K562 (cell line): ENCODE data around the gene ENTREP3. TPM values are rescaled to one million over a fixed set of nuclear protein-coding genes. Genes with fewer than 3 reads are reported as not detected.
A peak's percentile ranks its signal among the peaks of the same experiment; 100 is the strongest.

Experiments
- HNRNPLL ChIP-seq: fragments of 200-400 bp; formaldehyde crosslinking; IDR thresholded peaks from 2 replicates; pipeline ENCODE4 v1.6.1; 2017; ENCODE audit warnings: low read length, low read depth, mild to moderate bottlenecking; ENCODE audit not compliant: poor library complexity, severe bottlenecking
- MYC ChIP-seq, 2 experiments: fragments of 250-450 bp in 1 of 2; sonication (Bioruptor Pico) in 1 of 2; IDR thresholded peaks; 2 replicates each; pipeline versions ENCODE4 v1.5.1 to v1.6.1; 2012 to 2021; ENCODE audit warnings: low read depth in 2 of 2, borderline replicate concordance in 1 of 2, improper control_type of control experiment in 1 of 2, low read length in 1 of 2, mild to moderate bottlenecking in 1 of 2, moderate library complexity in 1 of 2
- polyA plus RNA-seq, 8 experiments: library from polyadenylated mRNA; depleted of rRNA in 4 of 8; stranded (reverse) in 5 of 8; unstranded in 3 of 8; fragments of >200 nt; fragmentation: Nextera tagmentation in 2 of 8; fragmentation: Illumina TruSeq in 1 of 8; extraction: Ambion mirVana in 2 of 8; extraction: Trizol in 1 of 8; gene quantifications; 2 replicates each; pipeline versions ENCODE4 v1.2.1 to v1.2.3, GENCODE V29; 2011 to 2014; ENCODE audit warnings: inconsistent platforms in 1 of 8, missing spikeins in 1 of 8
- total RNA-seq, 7 experiments: library from RNA; depleted of rRNA in 6 of 7; stranded (reverse); fragments of >200 nt in 6 of 7; fragmentation: Illumina TruSeq in 2 of 7; extraction: Trizol in 2 of 7; gene quantifications; 2 replicates each; pipeline versions ENCODE4 v1.2.1 to v1.2.3, GENCODE V29; 2011 to 2021; ENCODE audit warnings: low replicate concordance in 1 of 7
- TF ChIP-seq, protein P1 (sequence below): fragments of 200-600 bp; sonication (generic); IDR thresholded peaks from one replicate; pipeline ENCODE4 v1.6.1; 2012; ENCODE audit warnings: mild to moderate bottlenecking, low read depth, low read length, inconsistent platforms
- TF ChIP-seq, protein P2 (sequence below), 3 experiments: fragments of 200-800 bp in 1 of 3; sonication (Bioruptor generic) in 1 of 3; sonication (generic) in 1 of 3; formaldehyde crosslinking in 1 of 3; IDR thresholded peaks; 2 replicates each; pipeline versions ENCODE4 v1.6.1 to v1.8.0; 2016 to 2022; ENCODE audit warnings: mild to moderate bottlenecking in 2 of 3, missing compliant biosample characterization in 2 of 3, missing genetic modification characterization in 2 of 3, missing genetic modification reagents in 1 of 3
- TF ChIP-seq, protein P3 (sequence below), 2 experiments: fragments of 450-650 bp; IDR thresholded peaks; 2 replicates each; pipeline ENCODE4 v1.6.1; 2018; ENCODE audit warnings: mild to moderate bottlenecking in 2 of 2, low read depth in 1 of 2; ENCODE audit not compliant: partially characterized antibody in 2 of 2

ENTREP3 gene
- total and polyA plus RNA-seq, 9 of the 15 experiments (the other 6 are each of a cell fraction or from before 2014, with no cell fraction given), result 1.9 to 41.8 (median 5.9) TPM

DNA sequence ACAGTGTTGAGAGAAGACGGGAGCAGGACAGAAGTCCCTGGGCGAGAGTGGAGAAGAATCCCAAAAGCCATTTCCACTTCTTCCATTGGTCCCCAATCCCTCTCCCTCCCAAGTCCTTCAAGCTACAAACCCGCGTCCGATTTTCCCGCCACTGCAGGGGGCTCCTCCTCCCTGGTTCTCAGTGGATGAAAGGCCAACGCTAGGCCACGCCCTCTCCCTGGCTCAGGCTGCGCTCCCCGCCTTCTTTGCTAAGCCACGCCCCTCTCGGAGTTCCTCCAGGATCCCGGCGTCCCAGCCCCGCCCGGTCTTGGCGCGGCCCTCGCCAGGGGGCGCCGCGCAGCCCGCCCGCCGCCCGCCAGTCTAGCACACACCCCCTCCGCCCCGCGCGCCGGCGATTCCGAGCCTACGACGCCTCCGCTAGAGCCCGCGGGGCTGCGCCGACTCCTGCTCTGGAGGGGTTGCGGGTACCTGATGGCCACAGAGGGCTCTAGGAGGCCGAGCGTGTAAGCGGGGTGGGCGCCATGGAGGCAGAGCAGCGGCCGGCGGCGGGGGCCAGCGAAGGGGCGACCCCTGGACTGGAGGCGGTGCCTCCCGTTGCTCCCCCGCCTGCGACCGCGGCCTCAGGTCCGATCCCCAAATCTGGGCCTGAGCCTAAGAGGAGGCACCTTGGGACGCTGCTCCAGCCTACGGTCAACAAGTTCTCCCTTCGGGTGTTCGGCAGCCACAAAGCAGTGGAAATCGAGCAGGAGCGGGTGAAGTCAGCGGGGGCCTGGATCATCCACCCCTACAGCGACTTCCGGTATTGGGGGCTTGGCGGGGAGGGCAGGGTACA lies 22.0 kb upstream of the ENTREP3 start, which contains the start of gene HCN3 (continued):
- TF ChIP-seq MYC (IDR thresholded peaks at IDR 0.05; ENCODE audit: low read depth, low read length) (peak; percentile 75; the same call in 1 of the 2 replicates), MYC (CRISPR knock-in tag; IDR thresholded peaks at IDR 0.05; ENCODE audit: borderline replicate concordance, low read depth) (no peak), HNRNPLL (peak; percentile 69)
- TF ChIP-seq, protein P1, sequence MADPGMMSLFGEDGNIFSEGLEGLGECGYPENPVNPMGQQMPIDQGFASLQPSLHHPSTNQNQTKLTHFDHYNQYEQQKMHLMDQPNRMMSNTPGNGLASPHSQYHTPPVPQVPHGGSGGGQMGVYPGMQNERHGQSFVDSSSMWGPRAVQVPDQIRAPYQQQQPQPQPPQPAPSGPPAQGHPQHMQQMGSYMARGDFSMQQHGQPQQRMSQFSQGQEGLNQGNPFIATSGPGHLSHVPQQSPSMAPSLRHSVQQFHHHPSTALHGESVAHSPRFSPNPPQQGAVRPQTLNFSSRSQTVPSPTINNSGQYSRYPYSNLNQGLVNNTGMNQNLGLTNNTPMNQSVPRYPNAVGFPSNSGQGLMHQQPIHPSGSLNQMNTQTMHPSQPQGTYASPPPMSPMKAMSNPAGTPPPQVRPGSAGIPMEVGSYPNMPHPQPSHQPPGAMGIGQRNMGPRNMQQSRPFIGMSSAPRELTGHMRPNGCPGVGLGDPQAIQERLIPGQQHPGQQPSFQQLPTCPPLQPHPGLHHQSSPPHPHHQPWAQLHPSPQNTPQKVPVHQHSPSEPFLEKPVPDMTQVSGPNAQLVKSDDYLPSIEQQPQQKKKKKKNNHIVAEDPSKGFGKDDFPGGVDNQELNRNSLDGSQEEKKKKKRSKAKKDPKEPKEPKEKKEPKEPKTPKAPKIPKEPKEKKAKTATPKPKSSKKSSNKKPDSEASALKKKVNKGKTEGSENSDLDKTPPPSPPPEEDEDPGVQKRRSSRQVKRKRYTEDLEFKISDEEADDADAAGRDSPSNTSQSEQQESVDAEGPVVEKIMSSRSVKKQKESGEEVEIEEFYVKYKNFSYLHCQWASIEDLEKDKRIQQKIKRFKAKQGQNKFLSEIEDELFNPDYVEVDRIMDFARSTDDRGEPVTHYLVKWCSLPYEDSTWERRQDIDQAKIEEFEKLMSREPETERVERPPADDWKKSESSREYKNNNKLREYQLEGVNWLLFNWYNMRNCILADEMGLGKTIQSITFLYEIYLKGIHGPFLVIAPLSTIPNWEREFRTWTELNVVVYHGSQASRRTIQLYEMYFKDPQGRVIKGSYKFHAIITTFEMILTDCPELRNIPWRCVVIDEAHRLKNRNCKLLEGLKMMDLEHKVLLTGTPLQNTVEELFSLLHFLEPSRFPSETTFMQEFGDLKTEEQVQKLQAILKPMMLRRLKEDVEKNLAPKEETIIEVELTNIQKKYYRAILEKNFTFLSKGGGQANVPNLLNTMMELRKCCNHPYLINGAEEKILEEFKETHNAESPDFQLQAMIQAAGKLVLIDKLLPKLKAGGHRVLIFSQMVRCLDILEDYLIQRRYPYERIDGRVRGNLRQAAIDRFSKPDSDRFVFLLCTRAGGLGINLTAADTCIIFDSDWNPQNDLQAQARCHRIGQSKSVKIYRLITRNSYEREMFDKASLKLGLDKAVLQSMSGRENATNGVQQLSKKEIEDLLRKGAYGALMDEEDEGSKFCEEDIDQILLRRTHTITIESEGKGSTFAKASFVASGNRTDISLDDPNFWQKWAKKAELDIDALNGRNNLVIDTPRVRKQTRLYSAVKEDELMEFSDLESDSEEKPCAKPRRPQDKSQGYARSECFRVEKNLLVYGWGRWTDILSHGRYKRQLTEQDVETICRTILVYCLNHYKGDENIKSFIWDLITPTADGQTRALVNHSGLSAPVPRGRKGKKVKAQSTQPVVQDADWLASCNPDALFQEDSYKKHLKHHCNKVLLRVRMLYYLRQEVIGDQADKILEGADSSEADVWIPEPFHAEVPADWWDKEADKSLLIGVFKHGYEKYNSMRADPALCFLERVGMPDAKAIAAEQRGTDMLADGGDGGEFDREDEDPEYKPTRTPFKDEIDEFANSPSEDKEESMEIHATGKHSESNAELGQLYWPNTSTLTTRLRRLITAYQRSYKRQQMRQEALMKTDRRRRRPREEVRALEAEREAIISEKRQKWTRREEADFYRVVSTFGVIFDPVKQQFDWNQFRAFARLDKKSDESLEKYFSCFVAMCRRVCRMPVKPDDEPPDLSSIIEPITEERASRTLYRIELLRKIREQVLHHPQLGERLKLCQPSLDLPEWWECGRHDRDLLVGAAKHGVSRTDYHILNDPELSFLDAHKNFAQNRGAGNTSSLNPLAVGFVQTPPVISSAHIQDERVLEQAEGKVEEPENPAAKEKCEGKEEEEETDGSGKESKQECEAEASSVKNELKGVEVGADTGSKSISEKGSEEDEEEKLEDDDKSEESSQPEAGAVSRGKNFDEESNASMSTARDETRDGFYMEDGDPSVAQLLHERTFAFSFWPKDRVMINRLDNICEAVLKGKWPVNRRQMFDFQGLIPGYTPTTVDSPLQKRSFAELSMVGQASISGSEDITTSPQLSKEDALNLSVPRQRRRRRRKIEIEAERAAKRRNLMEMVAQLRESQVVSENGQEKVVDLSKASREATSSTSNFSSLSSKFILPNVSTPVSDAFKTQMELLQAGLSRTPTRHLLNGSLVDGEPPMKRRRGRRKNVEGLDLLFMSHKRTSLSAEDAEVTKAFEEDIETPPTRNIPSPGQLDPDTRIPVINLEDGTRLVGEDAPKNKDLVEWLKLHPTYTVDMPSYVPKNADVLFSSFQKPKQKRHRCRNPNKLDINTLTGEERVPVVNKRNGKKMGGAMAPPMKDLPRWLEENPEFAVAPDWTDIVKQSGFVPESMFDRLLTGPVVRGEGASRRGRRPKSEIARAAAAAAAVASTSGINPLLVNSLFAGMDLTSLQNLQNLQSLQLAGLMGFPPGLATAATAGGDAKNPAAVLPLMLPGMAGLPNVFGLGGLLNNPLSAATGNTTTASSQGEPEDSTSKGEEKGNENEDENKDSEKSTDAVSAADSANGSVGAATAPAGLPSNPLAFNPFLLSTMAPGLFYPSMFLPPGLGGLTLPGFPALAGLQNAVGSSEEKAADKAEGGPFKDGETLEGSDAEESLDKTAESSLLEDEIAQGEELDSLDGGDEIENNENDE, result no peak
- TF ChIP-seq, protein P2, sequence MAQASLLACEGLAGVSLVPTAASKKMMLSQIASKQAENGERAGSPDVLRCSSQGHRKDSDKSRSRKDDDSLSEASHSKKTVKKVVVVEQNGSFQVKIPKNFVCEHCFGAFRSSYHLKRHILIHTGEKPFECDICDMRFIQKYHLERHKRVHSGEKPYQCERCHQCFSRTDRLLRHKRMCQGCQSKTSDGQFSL (CRISPR knock-in tag; IDR thresholded peaks at IDR 0.05), result no peak
- TF ChIP-seq, protein P2 (tag; IDR thresholded peaks at IDR 0.05), result peak in 1 of 2 experiments; percentile 51; a peak in 1 of 4 replicates
- TF ChIP-seq, protein P3, sequence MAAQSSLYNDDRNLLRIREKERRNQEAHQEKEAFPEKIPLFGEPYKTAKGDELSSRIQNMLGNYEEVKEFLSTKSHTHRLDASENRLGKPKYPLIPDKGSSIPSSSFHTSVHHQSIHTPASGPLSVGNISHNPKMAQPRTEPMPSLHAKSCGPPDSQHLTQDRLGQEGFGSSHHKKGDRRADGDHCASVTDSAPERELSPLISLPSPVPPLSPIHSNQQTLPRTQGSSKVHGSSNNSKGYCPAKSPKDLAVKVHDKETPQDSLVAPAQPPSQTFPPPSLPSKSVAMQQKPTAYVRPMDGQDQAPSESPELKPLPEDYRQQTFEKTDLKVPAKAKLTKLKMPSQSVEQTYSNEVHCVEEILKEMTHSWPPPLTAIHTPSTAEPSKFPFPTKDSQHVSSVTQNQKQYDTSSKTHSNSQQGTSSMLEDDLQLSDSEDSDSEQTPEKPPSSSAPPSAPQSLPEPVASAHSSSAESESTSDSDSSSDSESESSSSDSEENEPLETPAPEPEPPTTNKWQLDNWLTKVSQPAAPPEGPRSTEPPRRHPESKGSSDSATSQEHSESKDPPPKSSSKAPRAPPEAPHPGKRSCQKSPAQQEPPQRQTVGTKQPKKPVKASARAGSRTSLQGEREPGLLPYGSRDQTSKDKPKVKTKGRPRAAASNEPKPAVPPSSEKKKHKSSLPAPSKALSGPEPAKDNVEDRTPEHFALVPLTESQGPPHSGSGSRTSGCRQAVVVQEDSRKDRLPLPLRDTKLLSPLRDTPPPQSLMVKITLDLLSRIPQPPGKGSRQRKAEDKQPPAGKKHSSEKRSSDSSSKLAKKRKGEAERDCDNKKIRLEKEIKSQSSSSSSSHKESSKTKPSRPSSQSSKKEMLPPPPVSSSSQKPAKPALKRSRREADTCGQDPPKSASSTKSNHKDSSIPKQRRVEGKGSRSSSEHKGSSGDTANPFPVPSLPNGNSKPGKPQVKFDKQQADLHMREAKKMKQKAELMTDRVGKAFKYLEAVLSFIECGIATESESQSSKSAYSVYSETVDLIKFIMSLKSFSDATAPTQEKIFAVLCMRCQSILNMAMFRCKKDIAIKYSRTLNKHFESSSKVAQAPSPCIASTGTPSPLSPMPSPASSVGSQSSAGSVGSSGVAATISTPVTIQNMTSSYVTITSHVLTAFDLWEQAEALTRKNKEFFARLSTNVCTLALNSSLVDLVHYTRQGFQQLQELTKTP (IDR thresholded peaks at IDR 0.05; ENCODE audit: low read depth in 1 of 2, partially characterized antibody in 2 of 2), result no peak
